Medulla oblongata (tissue), 1 donor: ENCODE results near the gene SPESP1.

ENCODE experiments used
- DNase-seq: peaks from one replicate; pipeline ENCODE4 v3.0.0-alpha.2; 2015; ENCODE audit errors: extremely low spot score

The SPESP1 gene

GRCh38 chr15:68991723-68992122, 61.4 kb downstream of the SPESP1 start:
- no peak for DNase-seq

GRCh38 chr15:68992696-68993095, 62.4 kb downstream of the SPESP1 start:
- DNase-seq: no peak

GRCh38 chr15:68993276-68993675, 63.0 kb downstream of the SPESP1 start:
- no peak for DNase-seq

- no peak for DNase-seq
These were observed 63.8 kb downstream of the SPESP1 start for GRCh38 chr15:68994149-68994548.

- DNase-seq: no peak
These were observed 64.8 kb downstream of the SPESP1 start for GRCh38 chr15:68994981-68995761.
